IPS-NIHi11 (cell line): Measurements from ENCODE around the gene LPIN1.

Experiments
- DNase-seq: peaks from one replicate; pipeline ENCODE4 v3.0.0; 2012; ENCODE audit warnings: mixed read lengths, low spot score

The LPIN1 gene

DNA sequence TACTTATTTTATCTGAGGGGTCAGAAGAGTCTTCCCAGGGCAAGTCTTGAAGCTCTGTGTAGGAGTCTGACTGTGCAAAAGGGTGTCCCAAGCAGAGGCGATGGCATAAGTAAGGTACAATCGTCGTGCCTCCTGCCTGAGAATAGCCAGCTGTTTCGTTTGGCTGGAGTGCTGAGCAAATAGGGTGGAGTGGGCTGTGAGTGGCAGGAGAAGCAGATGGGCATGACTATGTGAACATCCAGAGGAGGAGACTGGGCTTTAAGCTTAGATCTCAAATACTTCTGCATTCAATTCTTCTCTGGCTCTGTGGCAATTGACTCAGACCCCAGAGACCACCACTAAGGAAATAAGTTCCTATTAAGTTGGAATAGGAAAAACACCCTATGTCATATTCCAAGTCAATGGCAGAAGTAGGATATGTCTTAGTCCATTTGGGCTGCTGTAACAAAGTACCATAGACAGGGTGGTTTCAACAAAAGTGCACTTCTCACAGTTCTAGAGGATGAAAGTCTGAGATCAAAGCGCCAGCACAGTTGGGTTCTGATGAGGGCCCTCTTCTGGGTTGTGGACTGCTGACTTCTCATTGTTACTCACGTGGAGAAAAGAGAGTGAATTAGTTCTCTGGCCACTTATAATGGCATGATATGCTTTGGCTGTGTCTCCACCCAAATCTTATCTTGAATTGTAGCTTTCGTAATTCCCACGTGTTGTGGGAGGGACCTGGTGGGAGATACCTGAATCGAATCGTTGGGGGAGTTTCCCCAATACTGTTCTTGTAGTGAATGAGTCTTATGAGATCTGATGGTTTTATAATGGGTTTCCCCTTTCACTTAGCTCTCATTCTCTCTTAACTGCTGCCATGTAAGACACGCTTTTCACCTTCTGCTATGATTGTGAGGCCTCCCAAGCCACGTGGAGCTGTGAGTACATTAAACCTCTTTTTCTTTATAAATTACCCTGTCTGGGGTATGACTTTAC is 120.2 kb downstream of the LPIN1 start:
- no peak for DNase-seq

DNA sequence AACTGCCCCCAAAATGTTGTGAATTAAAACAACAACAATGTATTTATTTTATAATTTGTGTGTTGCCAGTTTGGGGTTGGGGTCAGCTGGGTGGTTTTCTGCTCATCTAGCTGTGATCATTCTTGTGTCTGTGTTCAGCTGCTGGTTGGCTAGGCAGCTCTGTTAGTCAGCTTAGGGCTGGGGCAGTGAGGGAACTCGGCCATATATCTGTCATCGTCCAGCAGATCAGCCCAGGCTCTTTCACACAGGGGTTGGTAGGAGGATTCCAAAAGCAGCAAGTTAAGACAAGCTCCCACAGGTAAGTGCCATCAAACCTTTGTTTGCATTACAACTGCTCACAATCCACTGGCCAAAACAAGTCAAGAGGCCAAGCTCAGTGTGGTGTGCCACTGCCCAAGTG is 121.5 kb downstream of the LPIN1 start:
- no peak for DNase-seq

DNA sequence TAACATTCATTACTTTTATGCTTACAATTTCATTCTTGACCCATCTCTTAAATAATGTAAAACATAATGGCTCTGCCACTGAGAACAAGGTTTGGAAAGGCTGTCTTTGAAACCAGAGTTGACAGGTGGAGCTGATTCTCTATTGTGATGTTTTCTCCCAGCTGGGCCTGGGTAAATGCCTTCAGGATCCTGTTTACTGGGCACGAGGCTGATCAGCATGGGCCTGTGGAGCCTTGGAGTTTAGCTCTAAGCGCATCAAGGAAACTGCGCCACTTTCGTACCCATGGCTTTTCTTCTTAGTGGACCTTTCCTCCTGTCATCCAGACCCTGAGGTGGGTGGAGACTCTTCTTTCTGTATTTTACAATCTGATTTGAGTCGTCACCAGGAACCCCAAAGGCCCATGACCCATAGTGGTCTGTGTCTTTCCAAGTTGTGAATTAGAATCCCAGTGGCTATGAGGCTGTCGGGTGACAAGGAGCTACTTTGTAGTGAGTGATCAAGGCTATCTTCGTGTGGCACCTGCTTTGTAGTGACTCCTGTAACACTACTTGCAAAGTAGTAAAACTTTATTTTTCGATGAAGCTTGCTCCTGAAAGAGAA is 123.1 kb downstream of the LPIN1 start:
- no peak for DNase-seq

DNA sequence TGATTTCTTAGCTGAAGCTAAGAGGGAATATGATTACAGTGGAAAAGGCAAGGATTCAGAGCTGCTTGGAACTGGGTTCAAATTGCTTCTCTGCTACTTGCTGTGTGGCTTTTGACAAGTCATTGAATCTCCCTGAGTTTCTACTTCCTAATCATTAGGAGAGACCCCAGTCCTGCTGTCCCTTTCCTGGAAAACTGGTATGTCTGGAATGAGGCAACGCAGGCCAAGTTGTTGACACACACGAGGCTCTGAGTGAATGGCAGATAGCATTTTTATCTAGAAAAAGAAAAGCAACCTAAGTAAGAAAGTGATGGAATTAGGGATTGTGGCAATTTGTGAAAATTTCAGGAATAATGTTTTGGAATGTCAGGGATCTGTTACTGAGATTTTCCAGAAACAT is 123.6 kb downstream of the LPIN1 start:
- no peak for DNase-seq

DNA sequence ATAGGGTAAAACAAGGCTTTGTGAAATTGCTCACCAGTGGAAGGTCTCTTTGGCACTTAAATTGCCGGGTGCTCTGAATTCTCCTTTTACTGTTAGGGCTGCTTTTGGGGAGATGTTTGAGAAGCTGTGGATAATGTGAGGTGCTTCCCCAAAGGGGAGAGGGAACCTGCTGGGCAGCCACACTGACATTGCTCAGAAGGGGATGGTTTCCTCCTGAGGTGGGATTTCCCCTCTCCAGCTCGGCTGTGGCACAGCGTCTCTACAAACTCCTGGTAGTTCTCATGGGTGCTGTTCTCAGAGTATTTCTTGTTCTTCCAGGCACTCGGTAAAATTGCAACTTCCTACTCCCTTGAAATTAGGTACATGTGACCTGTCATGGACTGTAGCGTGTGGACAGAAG is 124.2 kb downstream of the LPIN1 start:
- DNase-seq, result no peak

DNA sequence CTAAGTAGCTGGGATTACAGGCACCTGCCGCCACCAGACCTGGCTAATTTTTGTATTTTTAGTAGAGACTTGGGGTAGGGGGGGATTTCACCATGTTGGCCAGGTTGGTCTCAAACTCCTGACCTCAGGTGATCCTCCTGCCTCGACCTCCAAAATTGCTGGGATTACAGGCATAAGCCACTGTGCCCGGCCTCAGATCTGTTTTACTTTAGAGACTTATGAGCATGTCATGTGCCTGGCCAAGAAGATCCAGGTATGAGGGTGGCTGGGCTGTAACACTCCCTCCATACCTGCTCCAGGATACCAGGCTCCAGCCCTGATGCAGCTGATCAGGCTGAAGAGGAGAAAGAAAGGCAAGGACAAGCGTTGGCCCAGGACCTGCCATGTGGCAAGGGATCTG is 125.0 kb downstream of the LPIN1 start:
- DNase-seq, result no peak

DNA sequence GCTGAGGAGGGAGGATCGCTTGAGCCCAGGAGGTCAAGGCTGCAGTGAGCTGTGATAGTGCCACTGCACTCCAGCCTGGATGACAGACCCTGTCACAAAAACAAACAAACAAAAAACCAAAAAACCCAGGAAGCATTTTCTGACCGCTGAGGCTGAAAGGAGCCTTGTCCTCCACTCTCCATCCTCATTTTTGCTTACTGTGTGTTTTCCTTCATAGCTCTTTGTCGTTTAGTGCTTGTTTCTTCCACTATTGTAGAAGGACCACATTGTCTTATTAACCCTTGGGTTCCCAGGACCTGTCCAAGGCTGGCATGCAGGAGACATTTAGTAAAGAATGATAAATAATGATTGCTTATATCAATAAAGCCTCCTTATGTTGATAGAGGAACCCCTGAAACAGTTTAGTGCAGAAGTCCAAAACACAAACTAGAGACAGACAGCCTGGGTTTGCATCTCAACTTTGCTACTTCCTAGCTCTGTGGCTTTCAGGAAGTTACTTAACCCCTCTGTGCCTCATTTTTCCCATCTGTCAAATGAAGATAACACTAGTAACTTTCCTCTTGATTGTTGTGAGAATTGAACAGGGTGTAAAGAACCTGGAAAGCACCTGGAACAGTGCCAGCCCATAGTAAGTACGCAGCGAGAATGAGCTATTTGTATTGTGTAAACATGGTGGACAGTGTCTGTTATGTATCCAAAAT is 126.0 kb downstream of the LPIN1 start:
- no peak for DNase-seq

DNA sequence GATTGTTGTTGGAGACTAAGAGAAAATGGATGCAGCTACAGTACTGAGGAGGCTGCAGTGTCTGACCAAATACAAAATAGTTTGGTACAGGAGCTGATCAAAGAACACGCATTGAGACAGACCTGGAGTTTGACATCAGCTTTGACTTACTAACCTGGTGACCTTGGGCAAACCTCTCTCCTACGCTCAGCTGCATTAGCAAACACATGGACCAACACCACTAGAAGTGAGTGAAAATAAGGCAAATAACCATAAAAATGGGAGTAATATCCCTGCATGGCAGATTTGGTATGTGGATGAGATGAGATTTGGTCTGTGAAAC is 126.5 kb downstream of the LPIN1 start:
- no peak for DNase-seq

DNA sequence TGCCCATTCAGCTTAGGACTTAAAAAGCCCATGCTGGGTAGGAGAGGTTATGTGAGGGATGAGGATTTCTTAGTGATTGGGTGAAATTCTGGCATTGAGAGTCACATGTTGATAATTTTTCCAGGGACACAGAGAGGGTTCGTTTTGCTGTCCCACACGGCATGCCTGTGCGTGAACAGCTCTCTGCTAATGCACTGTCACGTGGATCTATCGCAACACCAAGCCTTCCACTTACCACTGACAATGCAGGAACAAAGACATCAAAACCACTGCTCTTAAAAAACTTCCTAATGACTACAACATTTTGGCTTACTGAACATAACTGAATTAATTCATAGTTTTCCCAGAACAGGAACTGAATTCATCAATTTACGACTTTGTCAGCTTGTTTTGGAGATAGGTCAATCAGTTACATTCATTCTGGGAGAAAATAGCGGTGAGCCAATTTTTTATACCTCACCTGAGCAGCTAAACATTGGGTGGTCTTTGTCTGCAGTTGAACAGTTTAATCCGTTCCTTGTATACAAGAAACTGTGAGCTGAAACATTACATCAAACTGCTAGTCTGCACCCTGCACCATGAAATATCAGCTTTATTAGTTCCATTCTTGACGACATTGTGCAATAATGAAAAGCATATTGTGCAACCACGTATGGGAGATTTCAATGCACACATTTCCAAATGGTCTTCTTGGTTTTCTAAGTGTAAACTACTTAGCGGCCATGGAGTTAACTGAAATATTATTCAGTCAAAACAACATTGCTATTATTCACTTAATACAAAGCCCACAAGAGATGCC is 127.1 kb downstream of the LPIN1 start:
- DNase-seq, result no peak

DNA sequence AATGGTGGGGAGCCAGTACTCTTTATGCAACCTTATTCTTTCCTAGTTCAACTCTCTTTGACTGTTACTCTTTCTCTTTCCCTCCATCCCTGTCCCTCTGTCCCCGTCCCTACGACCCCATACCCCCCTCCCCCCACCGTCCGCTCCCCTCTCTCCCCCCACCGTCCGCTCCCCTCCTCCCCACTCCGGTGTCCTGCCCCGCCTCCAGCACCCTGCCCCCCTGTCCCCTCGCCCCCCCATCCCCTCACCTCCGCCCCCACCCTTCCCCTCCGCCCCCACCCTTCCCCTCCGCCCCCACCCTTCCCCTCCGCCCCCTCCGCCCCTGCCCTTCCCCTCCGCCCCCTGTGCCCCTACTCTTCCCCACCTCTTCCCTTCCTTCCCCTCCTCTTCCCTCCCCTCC is 128.4 kb downstream of the LPIN1 start:
- no peak for DNase-seq

DNA sequence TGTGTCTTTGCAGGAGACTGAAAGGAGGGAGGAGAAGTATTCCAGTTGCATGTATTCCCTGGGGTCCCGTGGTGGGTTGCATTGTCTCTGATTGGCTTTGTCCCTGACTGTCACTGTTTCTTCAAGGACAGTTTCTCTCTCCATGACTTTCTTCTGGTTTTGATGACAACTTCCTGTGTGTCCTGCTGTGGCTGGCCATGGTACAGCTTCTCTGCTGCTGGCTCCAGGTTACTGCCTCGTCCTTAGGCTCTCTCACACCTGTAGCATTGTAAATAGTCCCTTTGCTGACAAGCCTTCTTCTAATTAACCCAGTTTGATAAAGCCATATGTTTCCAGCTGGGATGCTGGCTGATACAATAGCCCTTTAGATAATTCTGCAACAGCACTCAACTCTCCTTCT is 129.0 kb downstream of the LPIN1 start:
- DNase-seq, result no peak

DNA sequence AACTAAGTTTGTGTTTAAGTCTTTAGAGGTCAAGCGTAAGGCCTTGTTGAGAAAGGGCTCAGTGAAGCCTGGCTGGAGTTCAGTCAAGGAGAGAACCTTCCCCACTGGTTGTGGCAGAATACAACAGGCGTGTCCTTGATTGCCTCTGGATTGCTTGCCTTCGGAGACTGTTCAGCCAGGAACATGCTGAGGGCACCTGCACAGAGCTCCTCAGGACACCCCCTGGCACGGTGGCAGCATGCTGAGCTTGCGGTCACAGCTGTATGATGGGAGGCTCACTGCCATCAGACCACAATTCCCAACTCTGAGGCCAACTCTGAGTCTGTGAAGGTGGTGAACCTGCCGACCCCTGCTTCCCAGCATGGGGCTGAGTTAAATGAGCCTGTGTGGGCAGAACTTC is 130.0 kb downstream of the LPIN1 start:
- DNase-seq, result no peak

DNA sequence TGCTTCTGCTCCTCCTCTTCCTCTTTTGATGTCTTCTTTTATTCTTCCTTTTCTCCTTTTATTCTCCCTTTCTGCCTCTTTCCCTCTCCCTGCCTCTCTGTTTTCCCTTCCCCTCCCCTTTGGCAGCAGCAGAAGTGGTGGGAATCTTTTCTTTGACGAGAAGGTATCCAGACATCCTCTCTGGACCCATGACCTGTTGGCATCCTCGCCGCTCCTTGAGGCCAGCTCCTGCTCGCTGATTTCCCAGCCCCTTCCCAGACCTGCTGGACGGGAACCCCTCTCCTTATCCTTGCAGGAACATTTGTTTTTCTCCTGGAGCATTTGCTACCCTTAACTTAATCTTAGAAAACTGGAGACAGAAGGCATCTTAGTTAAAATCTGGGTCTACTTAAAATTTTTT is 130.5 kb downstream of the LPIN1 start:
- no peak for DNase-seq
